CD4-positive, CD25-positive, alpha-beta regulatory T cell (primary cell): ENCODE results near the gene CHI3L2. TPM values are rescaled to one million over a fixed set of nuclear protein-coding genes. Genes with fewer than 3 reads are reported as not detected.

ENCODE experiments used
- ATAC-seq, 2 donors: fragments of 150-1000 bp; cut with Tn5 transposase; one replicate each; pipeline ENCODE4 v1.10.0; 2021; ENCODE audit warnings: low read depth in 2 of 2, moderate number of reproducible peaks in 2 of 2, moderate library complexity in 1 of 2
- DNase-seq, 3 donors: peaks; one replicate each; pipeline versions ENCODE4 v3.0.0 to v3.0.0-alpha.2; 2012 to 2022; ENCODE audit warnings: mixed read lengths in 1 of 3
- H3K27ac ChIP-seq: one replicate; pipeline ENCODE4 v1.7.0; 2013; ENCODE audit warnings: mild to moderate bottlenecking, low read length; ENCODE audit not compliant: insufficient read depth, poor library complexity, severe bottlenecking
- H3K27me3 ChIP-seq: one replicate; pipeline ENCODE4 v1.7.0; 2013; ENCODE audit warnings: low read length; ENCODE audit not compliant: control insufficient read depth, insufficient read depth
- H3K36me3 ChIP-seq: one replicate; pipeline ENCODE4 v1.7.0; 2013; ENCODE audit warnings: mild to moderate bottlenecking, low read length, moderate library complexity; ENCODE audit not compliant: control insufficient read depth, insufficient read depth
- H3K4me1 ChIP-seq: 2 replicates; pipeline ENCODE4 v1.7.0; 2013; ENCODE audit warnings: mild to moderate bottlenecking, low read length; ENCODE audit not compliant: insufficient read depth, control insufficient read depth, poor library complexity, severe bottlenecking
- H3K4me3 ChIP-seq: one replicate; pipeline ENCODE4 v1.7.0; 2013; ENCODE audit warnings: low read depth, mild to moderate bottlenecking, low read length, moderate library complexity
- H3K9me3 ChIP-seq, 2 experiments: 1 replicate in 1 of 2; 2 replicates in 1 of 2; pipeline ENCODE4 v1.7.0; 2013; ENCODE audit warnings: low read length in 2 of 2, mild to moderate bottlenecking in 1 of 2, moderate library complexity in 1 of 2; ENCODE audit not compliant: control insufficient read depth in 2 of 2
- H3K27ac Mint-ChIP-seq, 3 donors: one replicate each; pipeline ENCODE4 v1.8.0; 2020 to 2022; ENCODE audit warnings: mild to moderate bottlenecking in 3 of 3, mixed read lengths in 3 of 3, moderate library complexity in 2 of 3
- H3K27me3 Mint-ChIP-seq: one replicate; pipeline ENCODE4 v1.8.0; 2022; ENCODE audit warnings: mild to moderate bottlenecking, mixed read lengths
- H3K36me3 Mint-ChIP-seq: one replicate; pipeline ENCODE4 v1.8.0; 2020; ENCODE audit warnings: mixed read lengths
- H3K4me1 Mint-ChIP-seq, 4 donors: one replicate each; pipeline ENCODE4 v1.8.0; 2020 to 2022; ENCODE audit warnings: mixed read lengths in 4 of 4, mild to moderate bottlenecking in 1 of 4
- H3K4me3 Mint-ChIP-seq, 4 donors: one replicate each; pipeline ENCODE4 v1.8.0; 2020 to 2022; ENCODE audit warnings: mild to moderate bottlenecking in 4 of 4, mixed read lengths in 4 of 4, moderate library complexity in 3 of 4
- H3K9me3 Mint-ChIP-seq, 7 donors: one replicate each; pipeline ENCODE4 v1.8.0; 2020 to 2022; ENCODE audit warnings: mixed read lengths in 7 of 7, mild to moderate bottlenecking in 3 of 7, moderate library complexity in 2 of 7
- polyA plus RNA-seq, 4 donors: library from polyadenylated mRNA; unstranded; fragments of 300-500 nt; fragmentation: Illumina TruSeq; gene quantifications; one replicate each; pipeline ENCODE4 v1.2.3, GENCODE V29; 2021
- total RNA-seq: library from RNA; stranded (reverse); gene quantifications from one replicate; pipeline ENCODE4 v1.2.3, GENCODE V29; 2022

CHI3L2 gene
- total and polyA plus RNA-seq, 5 donors from 2014 or later: 5.0 to 15.8 (median 9.7) TPM

DNA sequence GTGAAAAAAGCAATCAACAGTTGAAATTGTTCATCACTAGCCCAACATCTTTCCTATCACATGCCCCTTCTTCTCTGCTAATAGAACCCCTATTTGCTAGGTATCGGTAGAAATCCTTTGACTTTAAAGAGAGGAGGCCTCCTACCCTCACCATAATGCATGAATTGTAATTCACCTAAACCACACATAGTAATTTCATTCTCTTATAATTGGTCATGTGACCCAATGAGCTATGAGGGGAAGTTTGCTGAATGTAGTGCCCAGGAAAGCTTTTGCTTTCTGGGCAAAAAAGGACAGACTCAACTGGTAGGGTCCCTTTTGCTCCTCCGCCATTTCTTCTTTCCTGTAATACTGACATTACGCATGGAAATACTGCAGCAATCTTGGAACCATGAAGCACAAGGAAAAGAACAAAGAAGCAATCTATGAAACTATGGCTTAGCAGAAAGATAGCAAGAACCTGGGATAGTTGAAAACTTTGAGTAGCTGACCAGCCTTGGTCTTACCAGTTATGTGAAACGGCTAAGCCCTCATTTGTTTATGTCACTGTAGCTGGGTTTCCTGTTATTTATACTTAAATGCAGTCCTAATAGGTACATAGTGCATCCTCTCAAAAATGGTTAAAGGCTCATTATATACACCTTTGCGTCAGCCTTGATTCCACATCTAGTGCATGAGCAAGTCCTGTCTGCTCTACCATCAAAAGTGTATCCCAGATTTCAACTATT is 10.2 kb upstream of the CHI3L2 start:
- Histone ChIP-seq H3K4me3 (peak overlapping the region; percentile 73), H3K36me3 (no peaks in the 10 kb centered on the region), H3K4me1 (peaks cover 98% of the 10 kb centered on the region), H3K27me3 (no peaks in the 10 kb centered on the region), H3K27ac (peak overlapping the region; percentile 85), H3K9me3 (no peaks in the 10 kb centered on the region)
- H3K27me3 Mint-ChIP-seq: peaks cover 6% of the 10 kb centered on the region
- H3K9me3 Mint-ChIP-seq: peaks cover 0 to 9% (median 0%) of the 10 kb centered on the region in 7 donors
- H3K4me3 Mint-ChIP-seq: peak overlapping the region; percentile 74 to 91 (median 78)
- ATAC-seq (no peak), DNase-seq (no peak)
- H3K36me3 Mint-ChIP-seq: no peaks in the 10 kb centered on the region
- H3K4me1 Mint-ChIP-seq: peaks cover 48 to 99% (median 87%) of the 10 kb centered on the region in 4 donors
- H3K27ac Mint-ChIP-seq: peak overlapping the region; percentile 91 to 98 (median 93)

- peaks cover 97% of the 10 kb centered on the region for H3K4me1 ChIP-seq
- Mint-ChIP-seq H3K4me1 (peaks cover 47 to 96% (median 86%) of the 10 kb centered on the region in 4 donors), H3K36me3 (no peaks in the 10 kb centered on the region), H3K27ac (peak overlapping the region; percentile 93 to 98 (median 95)), H3K4me3 (peak overlapping the region; percentile 72 to 91 (median 80)), H3K27me3 (peaks cover 6% of the 10 kb centered on the region), H3K9me3 (peaks cover 0 to 9% (median 0%) of the 10 kb centered on the region in 7 donors)
- no peak for ATAC-seq
- peak overlapping the region; percentile 85 for H3K27ac ChIP-seq
- no peaks in the 10 kb centered on the region for H3K36me3 ChIP-seq
- no peaks in the 10 kb centered on the region for H3K9me3 ChIP-seq
- no peak for DNase-seq
- peak overlapping the region; percentile 47 for H3K4me3 ChIP-seq
- no peaks in the 10 kb centered on the region for H3K27me3 ChIP-seq
Measured at GRCh38 chr1:111218701-111219556, 8.6 kb upstream of the CHI3L2 start.

- H3K27me3 Mint-ChIP-seq: peaks cover 6% of the 10 kb centered on the region
- Histone ChIP-seq H3K9me3 (no peaks in the 10 kb centered on the region), H3K27ac (peak overlapping the region; percentile 85), H3K4me1 (peaks cover 93% of the 10 kb centered on the region), H3K27me3 (no peaks in the 10 kb centered on the region), H3K36me3 (no peaks in the 10 kb centered on the region), H3K4me3 (peak overlapping the region; percentile 47)
- peaks cover 0 to 9% (median 0%) of the 10 kb centered on the region in 7 donors for H3K9me3 Mint-ChIP-seq
- ATAC-seq (no peak), DNase-seq (peak in 1 of 3 donors; percentile 66)
- H3K36me3 Mint-ChIP-seq: no peaks in the 10 kb centered on the region
- H3K27ac Mint-ChIP-seq: peak overlapping the region; percentile 93 to 98 (median 95)
- peaks cover 45 to 96% (median 82%) of the 10 kb centered on the region in 4 donors for H3K4me1 Mint-ChIP-seq
- H3K4me3 Mint-ChIP-seq: peak overlapping the region; percentile 35 to 81 (median 81)
Measured at GRCh38 chr1:111219557-111220286, 7.8 kb upstream of the CHI3L2 start.

- Mint-ChIP-seq H3K36me3 (no peaks in the 10 kb centered on the region), H3K9me3 (peaks cover 0 to 9% (median 0%) of the 10 kb centered on the region in 7 donors), H3K4me3 (peak overlapping the region; percentile 7 to 81 (median 81)), H3K4me1 (peaks cover 49 to 96% (median 82%) of the 10 kb centered on the region in 4 donors), H3K27me3 (peaks cover 6% of the 10 kb centered on the region), H3K27ac (peak overlapping the region; percentile 93 to 98 (median 95))
- Histone ChIP-seq H3K27me3 (no peaks in the 10 kb centered on the region), H3K36me3 (no peaks in the 10 kb centered on the region), H3K4me3 (peak overlapping the region; percentile 79), H3K9me3 (no peaks in the 10 kb centered on the region), H3K27ac (peak overlapping the region; percentile 85), H3K4me1 (peaks cover 93% of the 10 kb centered on the region)
- ATAC-seq (no peak), DNase-seq (no peak)
Measured at GRCh38 chr1:111220302-111220890, 7.1 kb upstream of the CHI3L2 start.

- Histone ChIP-seq H3K27ac (peak overlapping the region; percentile 85), H3K27me3 (no peaks in the 10 kb centered on the region), H3K9me3 (no peaks in the 10 kb centered on the region), H3K4me1 (peaks cover 92% of the 10 kb centered on the region), H3K4me3 (peak overlapping the region; percentile 79), H3K36me3 (no peaks in the 10 kb centered on the region)
- no peaks in the 10 kb centered on the region for H3K27me3 Mint-ChIP-seq
- DNase-seq (no peak), ATAC-seq (no peak)
- H3K9me3 Mint-ChIP-seq: peaks cover 0 to 9% (median 0%) of the 10 kb centered on the region in 7 donors
- peak overlapping the region; percentile 81 to 89 (median 85) for H3K4me3 Mint-ChIP-seq
- H3K36me3 Mint-ChIP-seq: no peaks in the 10 kb centered on the region
- H3K27ac Mint-ChIP-seq: peak overlapping the region; percentile 93 to 98 (median 95)
- H3K4me1 Mint-ChIP-seq: peaks cover 52 to 96% (median 83%) of the 10 kb centered on the region in 4 donors
Measured at GRCh38 chr1:111221276-111221632, 6.3 kb upstream of the CHI3L2 start.

DNA sequence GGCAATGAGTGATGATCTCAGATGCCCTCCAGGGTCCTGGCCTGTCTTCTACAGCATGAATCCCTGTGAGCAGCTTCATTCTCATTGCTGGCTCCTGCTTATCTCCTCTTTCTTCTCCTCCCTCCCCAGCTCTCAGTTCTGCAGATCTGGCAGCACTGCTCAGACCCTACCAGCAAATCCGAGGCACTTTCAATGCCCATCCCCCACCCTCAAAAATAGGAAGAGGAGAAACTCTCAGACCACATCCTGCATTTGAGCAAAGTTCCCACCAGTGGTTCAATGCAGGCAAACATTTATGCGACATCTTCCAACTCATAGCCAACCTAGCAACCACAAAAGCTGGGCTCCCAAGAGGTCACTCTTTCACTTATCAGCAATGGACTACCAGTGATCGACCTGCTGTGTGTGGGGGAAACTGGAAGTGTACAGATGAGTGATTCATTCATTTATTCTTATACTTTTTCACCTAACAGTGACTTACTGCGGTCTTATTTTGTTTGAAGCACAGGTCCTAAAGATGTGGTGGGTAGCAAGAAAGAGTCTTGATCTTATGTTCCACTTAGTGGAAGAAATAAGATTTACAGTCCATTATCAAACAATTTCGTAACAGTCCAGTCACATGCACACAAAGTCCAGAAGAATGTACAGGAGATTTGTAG is 5.8 kb upstream of the CHI3L2 start:
- Mint-ChIP-seq H3K4me3 (peak overlapping the region; percentile 81 to 89 (median 85)), H3K36me3 (no peaks in the 10 kb centered on the region), H3K4me1 (peaks cover 51 to 96% (median 81%) of the 10 kb centered on the region in 4 donors), H3K27me3 (no peaks in the 10 kb centered on the region), H3K27ac (peak overlapping the region; percentile 93 to 98 (median 95)), H3K9me3 (peaks cover 0 to 9% (median 0%) of the 10 kb centered on the region in 7 donors)
- Histone ChIP-seq H3K9me3 (no peaks in the 10 kb centered on the region), H3K27me3 (no peaks in the 10 kb centered on the region), H3K4me1 (peaks cover 92% of the 10 kb centered on the region), H3K36me3 (no peaks in the 10 kb centered on the region), H3K27ac (peak overlapping the region; percentile 85), H3K4me3 (peak overlapping the region; percentile 79)
- ATAC-seq (peak; percentile 28 to 32), DNase-seq (peak in 2 of 3 donors; percentile 64 to 77)
